OCI-LY7 (cell line): ENCODE data around the gene LCE3C. TPM values are rescaled to one million over a fixed set of nuclear protein-coding genes. Genes with fewer than 3 reads are reported as not detected.

Experiments used
- BruUV-seq: library from RNA; stranded (reverse); fragments of 400-500 nt; replicated peaks from 2 replicates; lab custom pipeline; 2021; lab: Mats Ljungman, UMichigan
- CTCF ChIA-PET: fragments of 300-600 bp; sonication (Branson Sonifier 250); formaldehyde crosslinking; loops from one replicate; lab custom pipeline; 2022; ENCODE audit warnings: antibody characterized with exemption; ENCODE audit not compliant: unreplicated experiment; lab: Charles Lee
- POLR2A ChIA-PET: fragments of 300-600 bp; sonication (Branson Sonifier 250); formaldehyde crosslinking; loops from one replicate; lab custom pipeline; 2022; ENCODE audit warnings: antibody characterized with exemption; lab: Charles Lee
- DNase-seq: peaks from one replicate; pipeline ENCODE4 v3.0.0-alpha.2; 2015; ENCODE audit warnings: low spot score
- H2AFZ ChIP-seq: fragments of 200-600 bp; sonication (generic), shearing (Covaris generic); 2 replicates; pipeline ENCODE4 v1.6.1; 2014; ENCODE audit warnings: mild to moderate bottlenecking, antibody characterized with exemption, low read length, moderate library complexity
- H3K27ac ChIP-seq: fragments of 200-600 bp; sonication (generic); 2 replicates; pipeline ENCODE4 v1.5.1; 2014; ENCODE audit warnings: mixed run types, low read depth, mild to moderate bottlenecking, moderate library complexity, low read length, inconsistent platforms; ENCODE audit not compliant: poor library complexity, severe bottlenecking
- H3K36me3 ChIP-seq: fragments of 200-600 bp; sonication (generic); 2 replicates; pipeline ENCODE4 v1.6.1; 2014; ENCODE audit warnings: mild to moderate bottlenecking, antibody characterized with exemption, low read length, moderate library complexity, mixed read lengths; ENCODE audit not compliant: insufficient read depth
- H3K4me1 ChIP-seq: fragments of 200-600 bp; sonication (generic); 2 replicates; pipeline ENCODE4 v1.5.1; 2014; ENCODE audit warnings: mild to moderate bottlenecking, low read length; ENCODE audit not compliant: insufficient read depth, poor library complexity, severe bottlenecking
- H3K4me2 ChIP-seq: fragments of 200-600 bp; sonication (generic); 2 replicates; pipeline ENCODE4 v1.6.1; 2014; ENCODE audit warnings: mild to moderate bottlenecking, low read length
- H3K4me3 ChIP-seq: fragments of 200-600 bp; sonication (generic); 2 replicates; pipeline ENCODE4 v1.5.1; 2014; ENCODE audit warnings: mild to moderate bottlenecking, low read depth, low read length; ENCODE audit not compliant: poor library complexity, severe bottlenecking
- H3K79me2 ChIP-seq: fragments of 200-600 bp; sonication (generic); 2 replicates; pipeline ENCODE4 v1.6.1; 2016; ENCODE audit warnings: low read depth, mild to moderate bottlenecking, low read length, moderate library complexity, mixed read lengths; ENCODE audit not compliant: insufficient read depth
- H3K9me2 ChIP-seq: fragments of 200-600 bp; sonication (generic); 2 replicates; pipeline ENCODE4 v1.6.1; 2016; ENCODE audit warnings: mild to moderate bottlenecking, low read length, mixed read lengths; ENCODE audit not compliant: insufficient read depth
- H3K9me3 ChIP-seq: fragments of 200-600 bp; sonication (generic); 2 replicates; pipeline ENCODE4 v1.6.1; 2014; ENCODE audit warnings: mild to moderate bottlenecking, mixed run types, low read length, mixed read lengths
- H4K20me1 ChIP-seq: fragments of 200-600 bp; sonication (generic); 2 replicates; pipeline ENCODE4 v1.6.1; 2014; ENCODE audit warnings: mild to moderate bottlenecking, antibody characterized with exemption, low read length, moderate library complexity, mixed read lengths; ENCODE audit not compliant: insufficient read depth
- EZH2phosphoT487 ChIP-seq: fragments of 200-600 bp; sonication (generic); IDR thresholded peaks from 2 replicates; pipeline ENCODE4 v1.6.1; 2018; ENCODE audit warnings: low read depth, borderline replicate concordance, mild to moderate bottlenecking, mixed run types, antibody characterized with exemption, low read length, moderate library complexity, mixed read lengths
- intact Hi-C: fragments of 100-400 bp; cut with micrococcal nuclease; formaldehyde crosslinking; loops from one replicate; pipeline ENCODE4 v1.10.0; 2022; ENCODE audit not compliant: unreplicated experiment
- total RNA-seq, 2 experiments: library from RNA; depleted of rRNA in 1 of 2; stranded (reverse); fragments of >200 nt in 1 of 2; shearing (Covaris generic) in 1 of 2; gene quantifications; 2 replicates each; pipeline ENCODE4 v1.2.3, GENCODE V29; 2014 to 2022
- TF ChIP-seq, protein P1 (sequence below): fragments of 200-600 bp; sonication (generic); conservative IDR thresholded peaks from 2 replicates; pipeline ENCODE4 v1.5.1; 2014; ENCODE audit warnings: mild to moderate bottlenecking, antibody characterized with exemption, low read length, moderate library complexity, mixed read lengths

Gene LCE3C
- total RNA-seq, 2 experiments from 2014 or later: not detected

DNA sequence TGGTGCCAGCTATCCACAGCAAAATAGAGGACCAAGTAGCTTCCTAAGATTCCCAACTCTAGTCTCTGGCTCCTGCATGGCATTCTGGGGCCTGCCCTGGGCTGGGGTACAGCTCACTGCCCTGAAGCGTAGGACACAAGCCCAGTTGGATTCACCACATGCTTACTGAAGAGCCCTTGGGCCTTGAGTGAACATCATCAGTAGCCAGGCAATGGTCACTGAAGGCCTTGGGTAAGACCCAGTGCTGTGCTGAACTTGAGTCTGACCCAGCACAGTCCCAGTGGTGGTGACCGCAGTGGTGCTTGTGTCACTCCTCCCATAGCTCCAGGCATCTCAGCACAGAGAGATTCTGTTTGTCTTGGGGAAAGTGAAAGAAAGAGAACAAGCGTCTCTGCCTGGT is 30.6 kb downstream of the LCE3C start:
- no peaks in the 10 kb centered on the region for H4K20me1 ChIP-seq
- intact Hi-C loops: no loop called here
- no peak overlapping the region for H3K4me2 ChIP-seq
- TF ChIP-seq, protein P1, sequence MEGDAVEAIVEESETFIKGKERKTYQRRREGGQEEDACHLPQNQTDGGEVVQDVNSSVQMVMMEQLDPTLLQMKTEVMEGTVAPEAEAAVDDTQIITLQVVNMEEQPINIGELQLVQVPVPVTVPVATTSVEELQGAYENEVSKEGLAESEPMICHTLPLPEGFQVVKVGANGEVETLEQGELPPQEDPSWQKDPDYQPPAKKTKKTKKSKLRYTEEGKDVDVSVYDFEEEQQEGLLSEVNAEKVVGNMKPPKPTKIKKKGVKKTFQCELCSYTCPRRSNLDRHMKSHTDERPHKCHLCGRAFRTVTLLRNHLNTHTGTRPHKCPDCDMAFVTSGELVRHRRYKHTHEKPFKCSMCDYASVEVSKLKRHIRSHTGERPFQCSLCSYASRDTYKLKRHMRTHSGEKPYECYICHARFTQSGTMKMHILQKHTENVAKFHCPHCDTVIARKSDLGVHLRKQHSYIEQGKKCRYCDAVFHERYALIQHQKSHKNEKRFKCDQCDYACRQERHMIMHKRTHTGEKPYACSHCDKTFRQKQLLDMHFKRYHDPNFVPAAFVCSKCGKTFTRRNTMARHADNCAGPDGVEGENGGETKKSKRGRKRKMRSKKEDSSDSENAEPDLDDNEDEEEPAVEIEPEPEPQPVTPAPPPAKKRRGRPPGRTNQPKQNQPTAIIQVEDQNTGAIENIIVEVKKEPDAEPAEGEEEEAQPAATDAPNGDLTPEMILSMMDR: no peak
- no peak for TF ChIP-seq EZH2phosphoT487
- H3K9me3 ChIP-seq: no peaks in the 10 kb centered on the region
- H3K27ac ChIP-seq: no peak overlapping the region
- H3K36me3 ChIP-seq: no peaks in the 10 kb centered on the region
- CTCF ChIA-PET: no interaction called here
- no peaks in the 10 kb centered on the region for H3K9me2 ChIP-seq
- H3K4me3 ChIP-seq: no peak overlapping the region
- POLR2A ChIA-PET: no interaction called here
- H3K79me2 ChIP-seq: no peaks in the 10 kb centered on the region
- no TSS peak for BruUV-seq
- H3K4me1 ChIP-seq: no peaks in the 10 kb centered on the region
- DNase-seq: no peak
- H2AFZ ChIP-seq: no peak overlapping the region

DNA sequence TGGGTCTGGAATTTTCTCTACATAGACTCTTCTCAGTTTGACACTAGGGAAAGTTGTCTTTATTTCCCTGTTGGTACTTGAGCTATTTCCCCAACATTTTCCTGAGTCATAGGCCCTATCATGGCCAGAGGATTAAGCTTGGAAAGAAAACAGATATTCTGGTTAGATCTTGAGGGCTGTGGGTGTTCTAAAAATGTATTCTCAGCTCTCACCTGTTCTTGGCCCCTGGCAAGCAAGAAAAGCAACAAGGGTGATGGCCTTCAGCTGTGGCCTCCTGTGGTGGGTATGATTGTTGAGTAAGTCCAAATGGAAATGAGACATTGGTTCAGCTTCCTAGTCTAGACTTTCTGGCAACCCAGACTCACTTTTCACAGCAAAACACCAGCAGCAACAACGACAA is 40.3 kb downstream of the LCE3C start:
- no peak for DNase-seq
- Histone ChIP-seq H3K27ac (no peak overlapping the region), H3K9me2 (no peaks in the 10 kb centered on the region), H3K4me1 (no peaks in the 10 kb centered on the region), H4K20me1 (no peaks in the 10 kb centered on the region), H3K36me3 (no peaks in the 10 kb centered on the region), H3K4me2 (no peak overlapping the region), H3K4me3 (no peak overlapping the region), H3K9me3 (no peaks in the 10 kb centered on the region), H3K79me2 (no peaks in the 10 kb centered on the region), H2AFZ (no peak overlapping the region)
- TF ChIP-seq, protein P1: no peak
- no peak for TF ChIP-seq EZH2phosphoT487
- no TSS peak for BruUV-seq
- CTCF ChIA-PET: no interaction called here
- POLR2A ChIA-PET: no interaction called here
- intact Hi-C loops: no loop called here

DNA sequence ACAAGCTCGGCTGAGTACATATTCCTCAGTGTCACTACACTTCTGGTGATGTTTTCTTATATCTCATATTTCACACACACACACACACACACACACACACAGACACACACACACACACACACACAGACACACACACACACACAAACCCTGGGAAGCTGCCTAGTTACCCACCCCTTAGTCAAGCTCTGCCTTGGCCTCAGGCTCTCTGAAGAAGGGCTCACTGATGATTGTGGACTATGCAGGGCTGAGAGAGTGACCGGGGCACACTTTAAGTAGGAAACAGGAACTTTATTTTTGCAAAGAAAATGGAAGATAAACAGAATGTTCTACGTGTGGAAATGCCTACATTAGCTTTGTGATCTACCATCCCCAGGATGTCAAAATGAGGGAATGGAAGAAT is 43.9 kb downstream of the LCE3C start:
- POLR2A ChIA-PET: no interaction called here
- no peaks in the 10 kb centered on the region for H4K20me1 ChIP-seq
- no peak overlapping the region for H2AFZ ChIP-seq
- no peak overlapping the region for H3K27ac ChIP-seq
- no peaks in the 10 kb centered on the region for H3K9me2 ChIP-seq
- no peak for TF ChIP-seq EZH2phosphoT487
- TF ChIP-seq, protein P1: no peak
- no peaks in the 10 kb centered on the region for H3K9me3 ChIP-seq
- DNase-seq: no peak
- H3K4me3 ChIP-seq: no peak overlapping the region
- H3K4me2 ChIP-seq: no peak overlapping the region
- no peaks in the 10 kb centered on the region for H3K4me1 ChIP-seq
- no peaks in the 10 kb centered on the region for H3K79me2 ChIP-seq
- CTCF ChIA-PET: no interaction called here
- intact Hi-C loops: no loop called here
- BruUV-seq: no TSS peak
- no peaks in the 10 kb centered on the region for H3K36me3 ChIP-seq
